ENCODE data around the gene SPAG7.
A peak's percentile ranks its signal among the peaks of the same experiment; 100 is the strongest.

SPAG7 gene

DNA sequence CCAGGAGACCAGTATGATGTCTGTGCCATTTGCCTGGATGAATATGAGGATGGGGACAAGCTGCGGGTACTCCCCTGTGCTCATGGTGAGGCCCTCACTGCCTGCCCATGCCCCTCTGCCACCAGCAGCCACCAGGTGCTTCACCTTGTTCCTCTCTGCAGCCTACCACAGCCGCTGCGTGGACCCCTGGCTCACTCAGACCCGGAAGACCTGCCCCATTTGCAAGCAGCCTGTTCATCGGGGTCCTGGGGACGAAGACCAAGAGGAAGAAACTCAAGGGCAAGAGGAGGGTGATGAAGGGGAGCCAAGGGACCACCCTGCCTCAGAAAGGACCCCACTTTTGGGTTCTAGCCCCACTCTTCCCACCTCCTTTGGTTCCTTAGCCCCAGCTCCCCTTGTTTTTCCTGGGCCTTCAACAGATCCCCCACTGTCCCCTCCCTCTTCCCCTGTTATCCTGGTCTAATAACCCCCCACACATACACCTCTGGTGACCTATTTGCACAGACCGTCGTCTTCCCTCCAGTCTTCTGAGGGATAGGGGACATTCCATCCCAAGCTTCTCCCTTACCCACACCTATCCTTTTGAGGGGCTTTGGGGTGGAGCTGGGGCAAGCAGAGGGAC, 23.0 kb downstream of the SPAG7 start:
- Histone ChIP-seq H3K9me3 (ENCODE audit: control insufficient read depth, low read length) (no peaks in the 10 kb centered on the region), H3K4me2 (ENCODE audit: low read length) (no peak overlapping the region), H3K4me1 (peaks cover 15% of the 10 kb centered on the region), H2AFZ (no peak overlapping the region), H3K9ac (no peak overlapping the region), H3K79me2 (peaks cover 16% of the 10 kb centered on the region), H3K27ac (peak overlapping the region; percentile 16), H3K36me3 (ENCODE audit: control insufficient read depth, insufficient read depth, low read length) (no peaks in the 10 kb centered on the region), H3K4me3 (ENCODE audit: low read depth, low read length) (no peak overlapping the region), H3K27me3 (ENCODE audit: control insufficient read depth, insufficient read depth, low read length) (no peaks in the 10 kb centered on the region)
- TF ChIP-seq, protein P1, sequence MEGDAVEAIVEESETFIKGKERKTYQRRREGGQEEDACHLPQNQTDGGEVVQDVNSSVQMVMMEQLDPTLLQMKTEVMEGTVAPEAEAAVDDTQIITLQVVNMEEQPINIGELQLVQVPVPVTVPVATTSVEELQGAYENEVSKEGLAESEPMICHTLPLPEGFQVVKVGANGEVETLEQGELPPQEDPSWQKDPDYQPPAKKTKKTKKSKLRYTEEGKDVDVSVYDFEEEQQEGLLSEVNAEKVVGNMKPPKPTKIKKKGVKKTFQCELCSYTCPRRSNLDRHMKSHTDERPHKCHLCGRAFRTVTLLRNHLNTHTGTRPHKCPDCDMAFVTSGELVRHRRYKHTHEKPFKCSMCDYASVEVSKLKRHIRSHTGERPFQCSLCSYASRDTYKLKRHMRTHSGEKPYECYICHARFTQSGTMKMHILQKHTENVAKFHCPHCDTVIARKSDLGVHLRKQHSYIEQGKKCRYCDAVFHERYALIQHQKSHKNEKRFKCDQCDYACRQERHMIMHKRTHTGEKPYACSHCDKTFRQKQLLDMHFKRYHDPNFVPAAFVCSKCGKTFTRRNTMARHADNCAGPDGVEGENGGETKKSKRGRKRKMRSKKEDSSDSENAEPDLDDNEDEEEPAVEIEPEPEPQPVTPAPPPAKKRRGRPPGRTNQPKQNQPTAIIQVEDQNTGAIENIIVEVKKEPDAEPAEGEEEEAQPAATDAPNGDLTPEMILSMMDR (IDR thresholded peaks at IDR 0.05): no peak

DNA sequence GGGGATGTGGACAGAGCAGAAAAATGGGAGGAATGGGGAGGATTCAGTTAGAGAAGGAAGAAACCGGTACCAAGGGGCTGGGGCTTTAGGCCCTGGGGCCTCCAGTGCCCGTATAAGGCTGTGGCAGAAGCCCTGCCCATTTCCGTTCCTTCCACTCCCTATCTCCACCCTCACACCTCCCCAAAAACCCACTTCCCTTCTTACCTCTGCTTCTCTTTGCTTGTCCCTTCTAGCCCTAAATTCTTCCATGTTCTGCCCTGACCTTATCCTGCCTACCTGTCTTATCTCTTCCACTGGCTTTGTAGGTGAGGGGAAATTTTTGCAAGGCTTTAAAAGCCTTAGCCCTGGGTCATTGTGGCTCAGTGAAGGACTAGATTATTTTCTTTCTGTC, 23.5 kb downstream of the SPAG7 start:
- peaks cover 16% of the 10 kb centered on the region for H3K79me2 ChIP-seq
- TF ChIP-seq, protein P1 (IDR thresholded peaks at IDR 0.05): no peak
- no peak overlapping the region for H3K4me2 ChIP-seq (ENCODE audit: low read length)
- no peaks in the 10 kb centered on the region for H3K36me3 ChIP-seq (ENCODE audit: control insufficient read depth, insufficient read depth, low read length)
- no peak overlapping the region for H2AFZ ChIP-seq
- peaks cover 15% of the 10 kb centered on the region for H3K4me1 ChIP-seq
- H3K27ac ChIP-seq: peak overlapping the region; percentile 16
- H3K4me3 ChIP-seq (ENCODE audit: low read depth, low read length): no peak overlapping the region
- H3K27me3 ChIP-seq (ENCODE audit: control insufficient read depth, insufficient read depth, low read length): no peaks in the 10 kb centered on the region
- H3K9ac ChIP-seq: no peak overlapping the region
- H3K9me3 ChIP-seq (ENCODE audit: control insufficient read depth, low read length): no peaks in the 10 kb centered on the region

DNA sequence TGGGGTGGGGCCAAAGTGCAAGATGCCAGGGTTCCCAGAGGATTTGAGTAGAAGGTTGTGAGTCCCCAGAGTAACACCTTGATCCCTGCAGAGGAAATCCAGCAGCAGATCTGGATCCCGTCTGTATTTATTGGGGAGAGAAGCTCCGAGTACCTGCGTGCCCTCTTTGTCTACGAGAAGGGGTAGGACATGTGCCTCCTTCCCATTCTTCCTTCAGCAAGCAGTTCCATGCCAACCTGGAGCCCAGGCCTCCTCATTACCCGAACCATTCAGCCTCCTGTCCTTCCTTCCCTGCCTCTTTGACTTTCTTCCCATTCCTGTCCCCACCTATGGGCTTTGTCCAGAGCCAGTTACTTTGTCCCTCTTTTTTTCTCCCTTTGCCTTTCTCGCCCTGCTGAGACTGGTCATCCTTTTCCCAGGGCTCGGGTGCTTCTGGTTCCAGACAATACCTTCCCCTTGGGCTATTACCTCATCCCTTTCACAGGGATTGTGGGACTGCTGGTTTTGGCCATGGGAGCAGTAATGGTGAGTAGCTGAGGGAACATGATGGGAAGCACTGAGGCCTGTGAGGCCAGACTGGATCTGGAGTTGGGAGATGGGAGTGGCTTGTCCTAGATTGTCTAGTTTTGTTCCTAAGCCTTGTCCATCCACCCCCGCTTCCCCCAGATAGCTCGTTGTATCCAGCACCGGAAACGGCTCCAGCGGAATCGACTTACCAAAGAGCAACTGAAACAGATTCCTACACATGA, 24.7 kb downstream of the SPAG7 start:
- Histone ChIP-seq H3K79me2 (peaks cover 24% of the 10 kb centered on the region), H3K27ac (no peak overlapping the region), H3K36me3 (ENCODE audit: control insufficient read depth, insufficient read depth, low read length) (no peaks in the 10 kb centered on the region), H3K9me3 (ENCODE audit: control insufficient read depth, low read length) (no peaks in the 10 kb centered on the region), H3K9ac (no peak overlapping the region), H3K27me3 (ENCODE audit: control insufficient read depth, insufficient read depth, low read length) (no peaks in the 10 kb centered on the region), H2AFZ (no peak overlapping the region), H3K4me3 (ENCODE audit: low read depth, low read length) (no peak overlapping the region), H3K4me2 (ENCODE audit: low read length) (no peak overlapping the region), H3K4me1 (peaks cover 22% of the 10 kb centered on the region)
- TF ChIP-seq, protein P1 (IDR thresholded peaks at IDR 0.05): no peak

DNA sequence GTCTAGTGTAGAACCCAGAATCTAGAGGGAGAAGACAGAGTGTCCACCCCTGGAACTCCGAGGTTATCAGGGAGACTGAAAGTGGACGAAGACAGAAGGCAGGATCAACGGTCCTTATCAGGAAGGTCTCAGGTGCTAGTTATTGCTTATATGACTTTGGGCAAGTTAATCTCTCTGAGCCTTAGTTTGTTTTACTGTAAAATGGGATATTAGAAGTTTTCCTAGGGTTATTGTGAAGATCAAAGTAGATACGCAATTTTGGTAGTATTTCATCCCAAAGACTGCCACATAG, 26.4 kb downstream of the SPAG7 start:
- TF ChIP-seq, protein P1 (IDR thresholded peaks at IDR 0.05): no peak
- H3K79me2 ChIP-seq: peaks cover 20% of the 10 kb centered on the region
- peaks cover 22% of the 10 kb centered on the region for H3K4me1 ChIP-seq
- H3K27ac ChIP-seq: peak overlapping the region; percentile 24
- peak overlapping the region; percentile 69 for H3K9ac ChIP-seq
- H3K4me2 ChIP-seq (ENCODE audit: low read length): peak overlapping the region; percentile 97
- no peak overlapping the region for H2AFZ ChIP-seq
- no peaks in the 10 kb centered on the region for H3K36me3 ChIP-seq (ENCODE audit: control insufficient read depth, insufficient read depth, low read length)
- H3K9me3 ChIP-seq (ENCODE audit: control insufficient read depth, low read length): no peaks in the 10 kb centered on the region
- H3K27me3 ChIP-seq (ENCODE audit: control insufficient read depth, insufficient read depth, low read length): no peaks in the 10 kb centered on the region
- peak overlapping the region; percentile 91 for H3K4me3 ChIP-seq (ENCODE audit: low read depth, low read length)

Data from parathyroid adenoma (tissue), 2 donors.